ENCODE data around the gene CCDC187. TPM values are rescaled to one million over a fixed set of nuclear protein-coding genes. Genes with fewer than 3 reads are reported as not detected.
"Not testable (repeated sequence)": the region's sequence is repeated elsewhere in the genome, so short reads cannot be mapped to it uniquely, and the experiment has no call there.

The CCDC187 gene
- total and polyA plus RNA-seq, 5 experiments from 2014 or later, result not detected

DNA sequence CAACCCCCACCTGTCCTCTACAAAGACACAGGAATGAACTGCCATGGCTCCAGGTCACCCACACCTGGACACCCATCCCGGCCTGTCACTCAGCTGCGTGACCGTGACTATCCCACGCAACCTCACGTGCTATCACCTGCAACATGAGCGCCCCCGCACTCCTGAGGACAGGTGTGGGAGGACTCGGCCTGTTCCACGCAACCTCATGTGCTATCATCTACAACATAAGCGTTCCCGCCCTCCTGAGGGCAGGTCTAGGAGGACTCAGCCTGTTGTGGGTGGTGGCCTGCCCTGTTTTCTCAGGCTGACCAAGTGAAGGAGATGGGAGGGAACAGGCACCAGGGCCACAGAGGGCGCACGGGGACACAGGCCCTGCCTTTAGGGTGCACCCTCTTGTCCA is 62.4 kb downstream of the CCDC187 start:
- Mint-ChIP-seq H3K9me3 (no peaks in the 10 kb centered on the region), H3K27me3 (no peaks in the 10 kb centered on the region), H3K36me3 (peaks cover 0 to 3% (median 0%) of the 10 kb centered on the region in 3 donors), H3K4me1 (peaks cover 27 to 80% (median 59%) of the 10 kb centered on the region in 4 donors), H3K27ac (peak overlapping the region in 2 of 10 donors; percentile 17 to 44), H3K4me3 (peak overlapping the region in 1 of 10 donors; percentile 29)
- POLR2A ChIA-PET, result no interaction called here
- DNase-seq (no peak), ATAC-seq (no peak)

DNA sequence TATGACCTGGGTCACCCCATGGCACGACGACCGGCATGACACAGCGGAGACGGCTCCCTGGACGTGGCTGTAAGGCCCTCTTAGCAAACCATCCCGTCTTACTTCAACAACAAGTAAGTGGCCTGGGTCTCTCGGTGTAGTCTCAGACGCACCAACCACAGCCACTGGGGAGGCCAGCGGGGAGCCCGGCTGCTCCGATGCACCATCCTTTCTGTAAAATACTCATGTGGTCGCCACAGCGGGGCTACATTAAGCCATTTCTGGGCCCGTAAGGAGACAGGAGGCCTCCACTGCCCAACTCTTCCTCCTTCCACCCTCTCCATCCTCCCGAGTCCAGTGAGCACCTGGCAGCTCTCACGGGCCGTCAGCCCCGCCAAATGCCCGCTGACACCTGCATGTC is 63.0 kb downstream of the CCDC187 start:
- H3K27me3 Mint-ChIP-seq, result no peaks in the 10 kb centered on the region
- DNase-seq (no peak), ATAC-seq (no peak)
- no peaks in the 10 kb centered on the region for H3K9me3 Mint-ChIP-seq
- H3K36me3 Mint-ChIP-seq, result peaks cover 0 to 7% (median 0%) of the 10 kb centered on the region in 3 donors
- H3K4me1 Mint-ChIP-seq, result peaks cover 27 to 74% (median 57%) of the 10 kb centered on the region in 4 donors
- no peak overlapping the region for H3K4me3 Mint-ChIP-seq
- peak overlapping the region in 1 of 10 donors; percentile 44 for H3K27ac Mint-ChIP-seq
- POLR2A ChIA-PET, result no interaction called here

GRCh38 chr9:136239983-136240330 is 63.9 kb downstream of the CCDC187 start:
- Mint-ChIP-seq H3K9me3 (no peaks in the 10 kb centered on the region), H3K4me3 (peak overlapping the region in 1 of 10 donors; percentile 15), H3K36me3 (peaks cover 0 to 14% (median 3%) of the 10 kb centered on the region in 3 donors), H3K4me1 (peaks cover 30 to 75% (median 56%) of the 10 kb centered on the region in 4 donors), H3K27me3 (no peaks in the 10 kb centered on the region), H3K27ac (peak overlapping the region in 2 of 10 donors; percentile 41 to 70)
- ATAC-seq, result no peak
- POLR2A ChIA-PET, result no interaction called here
- peak in 1 of 10 donors; percentile 23 for DNase-seq

DNA sequence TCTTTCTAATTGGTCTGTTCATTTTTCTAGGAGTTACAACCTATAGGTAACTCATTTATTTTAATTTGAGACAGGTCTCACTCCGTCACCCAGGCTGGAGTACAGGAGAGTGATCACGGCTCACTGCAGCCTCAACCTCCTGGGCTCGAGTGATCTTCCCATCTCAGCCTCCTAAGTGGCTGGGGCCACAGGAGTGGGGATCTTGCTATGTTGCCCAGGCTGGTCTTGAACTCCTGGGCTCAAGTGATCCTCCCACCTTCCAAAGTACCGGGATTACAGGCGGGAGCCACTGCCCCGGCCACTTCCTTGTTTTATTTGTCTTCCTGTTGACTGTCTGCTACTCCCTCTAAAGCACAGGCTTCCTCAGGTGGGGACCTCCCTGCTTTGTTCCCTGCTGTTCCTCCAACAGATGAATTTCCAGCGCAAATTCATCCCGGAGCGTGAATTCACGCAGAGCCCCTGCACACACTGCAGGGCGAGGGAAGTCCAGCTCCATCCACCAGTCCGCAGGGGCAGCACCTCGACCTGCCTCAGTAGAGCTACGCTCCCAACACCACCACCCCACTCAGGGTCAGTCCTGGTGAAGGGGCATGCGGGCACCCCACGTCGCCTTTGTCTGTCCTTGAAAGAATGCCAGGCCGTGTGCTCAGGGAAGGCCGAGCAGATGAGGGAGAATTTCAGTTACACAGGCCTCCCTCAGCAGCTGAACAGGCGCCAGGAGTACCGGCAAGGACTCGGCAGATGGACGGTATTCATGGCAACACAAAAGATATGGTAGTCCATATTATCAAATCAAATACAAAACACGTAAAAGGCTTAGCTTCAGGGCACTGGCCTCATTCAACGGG is 64.5 kb downstream of the CCDC187 start:
- ATAC-seq, result no peak
- no peak for DNase-seq
- Mint-ChIP-seq H3K4me1 (peaks cover 27 to 72% (median 55%) of the 10 kb centered on the region in 4 donors), H3K27ac (peak overlapping the region in 3 of 10 donors; percentile 27 to 70 (median 41)), H3K27me3 (no peaks in the 10 kb centered on the region), H3K4me3 (peak overlapping the region in 1 of 10 donors; percentile 15), H3K36me3 (peaks cover 0 to 17% (median 3%) of the 10 kb centered on the region in 3 donors), H3K9me3 (no peaks in the 10 kb centered on the region)
- POLR2A ChIA-PET, result no interaction called here

DNA sequence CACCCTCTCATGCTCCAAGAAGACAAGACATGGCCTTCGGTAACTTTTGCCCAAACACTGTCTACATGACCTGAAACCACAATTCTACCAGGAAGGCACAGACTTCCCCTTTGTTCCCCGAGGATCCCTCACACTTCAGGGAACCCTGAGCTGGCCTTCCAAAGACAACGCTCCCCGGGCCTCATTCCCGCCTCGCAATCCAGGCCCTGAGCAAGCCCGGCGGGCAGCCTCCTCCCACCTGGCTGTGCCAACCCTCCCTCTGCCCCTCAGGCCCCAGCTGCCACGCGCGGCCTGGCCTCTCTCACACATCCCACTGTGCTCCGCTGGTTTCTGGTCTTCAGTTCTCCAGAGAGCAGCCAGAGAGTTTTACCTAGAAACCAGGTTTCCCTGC is 65.6 kb downstream of the CCDC187 start:
- Mint-ChIP-seq H3K27ac (no peak overlapping the region), H3K36me3 (peaks cover 0 to 17% (median 3%) of the 10 kb centered on the region in 3 donors), H3K4me1 (peaks cover 23 to 72% (median 54%) of the 10 kb centered on the region in 4 donors), H3K4me3 (peak overlapping the region in 1 of 10 donors; percentile 32), H3K9me3 (no peaks in the 10 kb centered on the region), H3K27me3 (no peaks in the 10 kb centered on the region)
- POLR2A ChIA-PET, result no interaction called here
- ATAC-seq, result no peak
- no peak for DNase-seq

DNA sequence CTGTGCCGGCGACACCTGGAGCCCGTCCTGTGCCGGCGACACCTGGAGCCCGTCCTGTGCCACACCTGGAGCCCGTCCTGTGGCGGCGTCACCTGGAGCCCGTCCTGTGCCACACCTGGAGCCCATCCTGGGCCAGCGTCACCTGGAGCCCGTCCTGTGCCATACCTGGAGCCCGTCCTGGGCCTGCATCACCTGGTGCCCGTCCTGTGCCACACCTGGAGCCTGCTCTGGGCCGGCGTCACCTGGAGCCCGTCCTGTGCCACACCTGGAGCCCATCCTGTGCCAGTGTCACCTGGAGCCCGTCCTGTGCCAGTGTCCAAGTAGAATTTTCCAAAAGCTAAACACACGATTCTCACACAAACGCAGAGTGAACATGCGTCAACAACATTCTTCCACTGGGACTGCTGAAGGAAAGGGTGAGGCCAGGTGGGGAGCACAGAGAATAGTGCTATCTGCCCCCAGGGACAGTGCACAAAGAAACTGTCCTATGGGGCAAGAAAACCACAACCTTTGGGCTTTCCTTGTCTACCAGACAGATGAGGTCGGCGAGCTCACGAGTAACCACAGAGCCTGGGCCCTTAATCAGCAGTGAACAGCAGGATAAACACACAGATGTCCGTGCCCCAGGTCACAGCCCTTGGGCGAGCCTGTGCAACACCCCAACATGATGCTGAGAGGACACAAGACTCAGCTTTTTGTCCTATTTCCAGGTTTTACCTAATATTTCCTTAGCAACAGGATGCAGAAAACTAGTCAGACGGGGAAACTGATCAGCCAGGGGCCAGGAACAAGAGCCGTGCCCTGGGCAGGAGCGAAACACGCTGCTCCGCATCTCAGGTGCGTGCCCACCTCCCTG is 66.2 kb downstream of the CCDC187 start:
- POLR2A ChIA-PET, result no interaction called here
- ATAC-seq, result no peak
- Mint-ChIP-seq H3K36me3 (peaks cover 0 to 17% (median 3%) of the 10 kb centered on the region in 3 donors), H3K9me3 (no peaks in the 10 kb centered on the region), H3K4me1 (peaks cover 21 to 70% (median 53%) of the 10 kb centered on the region in 4 donors), H3K27ac (peak overlapping the region in 1 of 10 donors; percentile 38), H3K4me3 (peak overlapping the region in 1 of 10 donors; percentile 32), H3K27me3 (no peaks in the 10 kb centered on the region)
- no peak for DNase-seq

GRCh38 chr9:136236471-136237410 is 67.2 kb downstream of the CCDC187 start:
- POLR2A ChIA-PET, result not testable (repeated sequence)
- H3K4me1 Mint-ChIP-seq, result peaks cover 23 to 70% (median 53%) of the 10 kb centered on the region in 4 donors

DNA sequence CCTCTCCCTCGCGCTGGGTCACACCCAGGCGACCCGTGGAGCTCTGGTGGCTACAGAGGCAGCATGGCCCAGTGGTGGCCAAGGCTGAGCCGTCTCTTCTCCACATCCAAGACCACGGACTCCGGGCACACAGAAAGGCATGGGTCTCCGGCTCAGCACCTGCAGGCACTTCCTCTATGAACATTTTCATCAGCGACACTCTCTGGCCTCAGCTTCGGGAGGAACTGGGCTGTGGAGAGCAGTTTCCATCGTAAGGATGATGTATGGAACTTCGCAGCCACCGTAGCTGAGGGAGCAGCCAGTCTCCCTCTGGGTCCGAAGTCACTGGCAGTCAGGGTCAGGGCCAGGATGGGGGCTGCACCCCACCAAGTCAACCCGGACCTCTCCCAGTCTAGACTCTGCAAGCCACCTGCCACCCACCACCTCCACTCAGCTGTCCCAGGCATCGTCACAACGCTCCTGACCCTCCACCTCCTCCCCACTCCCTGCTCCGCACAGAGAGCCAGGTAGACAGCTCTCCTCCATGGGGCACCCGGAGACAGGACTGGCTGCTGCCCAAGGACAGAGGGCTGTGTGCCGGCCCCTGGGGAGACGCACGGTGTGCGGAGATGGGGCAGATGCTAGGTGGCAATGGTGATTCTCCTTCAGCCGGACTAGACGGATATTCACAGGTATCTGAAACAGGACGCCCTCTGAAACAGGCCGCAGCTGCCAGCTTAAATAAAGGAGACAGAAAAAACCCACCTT is 68.0 kb downstream of the CCDC187 start:
- Mint-ChIP-seq H3K36me3 (peaks cover 0 to 17% (median 3%) of the 10 kb centered on the region in 3 donors), H3K4me1 (peaks cover 23 to 61% (median 52%) of the 10 kb centered on the region in 4 donors), H3K4me3 (no peak overlapping the region), H3K27ac (peak overlapping the region in 1 of 10 donors; percentile 45), H3K9me3 (no peaks in the 10 kb centered on the region), H3K27me3 (no peaks in the 10 kb centered on the region)
- no peak for ATAC-seq
- POLR2A ChIA-PET, result no interaction called here
- no peak for DNase-seq

More at GRCh38 chr9:136236471-136237410, 67.2 kb downstream of the CCDC187 start:
- H3K27me3 Mint-ChIP-seq, ATAC-seq, H3K9me3 Mint-ChIP-seq, DNase-seq, H3K4me3 Mint-ChIP-seq: not testable (repeated sequence)
- Mint-ChIP-seq H3K36me3 (peaks cover 0 to 17% (median 3%) of the 10 kb centered on the region in 3 donors), H3K27ac (peak overlapping the region in 1 of 10 donors; percentile 45)

DNA sequence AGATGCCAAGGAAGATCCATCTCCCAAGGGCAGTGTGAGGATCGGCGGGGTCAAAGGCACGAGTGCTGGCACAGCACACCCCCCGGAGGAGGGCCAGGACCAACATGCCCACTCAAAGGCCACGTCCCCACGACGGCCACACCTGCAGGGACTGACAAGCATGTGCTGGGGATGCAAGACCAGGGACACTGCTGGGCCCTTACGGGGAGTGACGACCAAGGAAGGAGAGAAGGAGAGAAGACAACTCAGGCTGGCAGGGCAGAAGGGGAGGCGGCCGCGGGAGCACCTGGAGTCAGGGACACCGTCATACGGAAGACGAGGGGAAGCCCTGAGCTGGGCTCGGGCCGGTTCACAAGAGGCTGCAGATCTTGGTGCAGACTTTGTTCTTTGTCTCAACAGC is 68.7 kb downstream of the CCDC187 start:
- H3K27me3 Mint-ChIP-seq, result no peaks in the 10 kb centered on the region
- peaks cover 23 to 58% (median 52%) of the 10 kb centered on the region in 4 donors for H3K4me1 Mint-ChIP-seq
- POLR2A ChIA-PET, result no interaction called here
- no peak overlapping the region for H3K4me3 Mint-ChIP-seq
- DNase-seq (no peak), ATAC-seq (no peak)
- peaks cover 0 to 18% (median 3%) of the 10 kb centered on the region in 3 donors for H3K36me3 Mint-ChIP-seq
- peak overlapping the region in 1 of 10 donors; percentile 83 for H3K27ac Mint-ChIP-seq
- H3K9me3 Mint-ChIP-seq, result no peaks in the 10 kb centered on the region

DNA sequence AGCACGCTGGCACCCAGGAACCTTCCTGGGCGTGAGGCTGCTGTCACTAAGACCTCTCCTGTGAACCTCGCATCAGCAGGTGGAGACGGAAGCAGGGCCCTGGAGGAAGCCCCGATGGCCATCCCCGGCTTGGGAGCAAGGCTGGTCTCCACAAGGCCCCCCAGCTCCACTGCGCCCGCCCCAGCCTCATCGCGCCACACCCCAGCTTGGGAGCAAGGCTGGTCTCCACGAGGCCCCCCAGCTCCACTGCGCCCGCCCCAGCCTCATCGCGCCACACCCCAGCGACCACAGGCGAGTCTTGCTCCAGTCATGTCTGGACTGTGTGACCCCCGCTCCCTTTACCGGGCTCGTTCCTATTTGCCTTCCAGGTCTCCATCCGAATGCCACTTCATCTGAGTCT is 69.3 kb downstream of the CCDC187 start:
- Mint-ChIP-seq H3K4me3 (peak overlapping the region in 1 of 10 donors; percentile 7), H3K27ac (peak overlapping the region in 2 of 10 donors; percentile 74 to 83), H3K36me3 (peaks cover 0 to 18% (median 3%) of the 10 kb centered on the region in 3 donors), H3K27me3 (no peaks in the 10 kb centered on the region), H3K4me1 (peaks cover 22 to 56% (median 49%) of the 10 kb centered on the region in 4 donors), H3K9me3 (no peaks in the 10 kb centered on the region)
- peak in 1 of 10 donors; percentile 21 for DNase-seq
- no peak for ATAC-seq
- POLR2A ChIA-PET, result no interaction called here

GRCh38 chr9:136233868-136234267 is 70.0 kb downstream of the CCDC187 start:
- POLR2A ChIA-PET, result no interaction called here
- no peak for DNase-seq
- no peaks in the 10 kb centered on the region for H3K27me3 Mint-ChIP-seq
- H3K4me1 Mint-ChIP-seq, result peaks cover 19 to 53% (median 43%) of the 10 kb centered on the region in 4 donors
- peaks cover 0 to 18% (median 3%) of the 10 kb centered on the region in 3 donors for H3K36me3 Mint-ChIP-seq
- no peaks in the 10 kb centered on the region for H3K9me3 Mint-ChIP-seq
- no peak for ATAC-seq
- peak overlapping the region in 4 of 10 donors; percentile 21 to 89 (median 37) for H3K27ac Mint-ChIP-seq
- H3K4me3 Mint-ChIP-seq, result peak overlapping the region in 1 of 10 donors; percentile 22

Data from naive thymus-derived CD8-positive, alpha-beta T cell (primary cell).